ENCODE measurements around the gene COL25A1.

- no peak for TF ChIP-seq ZNF274 (IDR thresholded peaks at IDR 0.05; ENCODE audit: low read depth, low read length)
- TF ChIP-seq YY1 (IDR thresholded peaks at IDR 0.05; ENCODE audit: insufficient read depth, insufficient read length): no peak
- TF ChIP-seq SUZ12 (IDR thresholded peaks at IDR 0.05; ENCODE audit: extremely low read depth, insufficient read depth, insufficient read length): no peak
These were observed 452.8 kb downstream of the COL25A1 start for GRCh38 chr4:108849611-108850168.

All from NT2/D1 (cell line).